ENCODE data around the gene GSG1L. TPM values are rescaled to one million over a fixed set of nuclear protein-coding genes. Genes with fewer than 3 reads are reported as not detected.

The GSG1L gene
- total and polyA plus RNA-seq, 5 donors: 29.5 to 44.8 (median 33.4) TPM

DNA sequence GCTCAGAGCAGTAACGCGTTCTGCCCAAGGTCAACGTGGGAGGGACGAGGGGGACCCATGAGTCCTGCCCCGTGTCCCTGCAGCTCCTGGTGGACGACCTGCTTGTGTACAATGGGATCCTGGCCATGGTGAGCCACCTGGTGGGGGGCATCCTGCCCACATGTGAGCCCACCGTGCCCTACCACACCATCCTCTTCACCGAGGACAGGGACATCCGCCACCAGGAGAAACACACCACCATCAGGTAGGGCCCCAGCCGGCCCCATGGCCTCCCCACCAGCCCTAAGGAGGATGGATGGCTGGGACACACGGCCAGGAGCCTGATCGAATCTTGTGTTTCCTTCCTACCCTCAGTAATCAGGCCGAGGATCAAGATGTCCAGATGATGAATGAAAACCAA, 286.0 kb downstream of the GSG1L start:
- H3K27me3 ChIP-seq (ENCODE audit: control insufficient read depth, insufficient read depth): no peaks in the 10 kb centered on the region
- intact Hi-C loops (cut with DNase I): no loop called here
- no peaks in the 10 kb centered on the region for H3K9me3 ChIP-seq (ENCODE audit: control insufficient read depth, low read length)
- DNase-seq (no peak), ATAC-seq (no peak)
- no peaks in the 10 kb centered on the region for H3K4me1 ChIP-seq (ENCODE audit: control insufficient read depth, insufficient read depth, low read length)
- H3K4me3 ChIP-seq (ENCODE audit: low read length): no peak overlapping the region
- H3K27ac ChIP-seq (ENCODE audit: low read length): no peak overlapping the region
- 86% methylated on average over 13 of the region's 13 CpGs for WGBS

DNA sequence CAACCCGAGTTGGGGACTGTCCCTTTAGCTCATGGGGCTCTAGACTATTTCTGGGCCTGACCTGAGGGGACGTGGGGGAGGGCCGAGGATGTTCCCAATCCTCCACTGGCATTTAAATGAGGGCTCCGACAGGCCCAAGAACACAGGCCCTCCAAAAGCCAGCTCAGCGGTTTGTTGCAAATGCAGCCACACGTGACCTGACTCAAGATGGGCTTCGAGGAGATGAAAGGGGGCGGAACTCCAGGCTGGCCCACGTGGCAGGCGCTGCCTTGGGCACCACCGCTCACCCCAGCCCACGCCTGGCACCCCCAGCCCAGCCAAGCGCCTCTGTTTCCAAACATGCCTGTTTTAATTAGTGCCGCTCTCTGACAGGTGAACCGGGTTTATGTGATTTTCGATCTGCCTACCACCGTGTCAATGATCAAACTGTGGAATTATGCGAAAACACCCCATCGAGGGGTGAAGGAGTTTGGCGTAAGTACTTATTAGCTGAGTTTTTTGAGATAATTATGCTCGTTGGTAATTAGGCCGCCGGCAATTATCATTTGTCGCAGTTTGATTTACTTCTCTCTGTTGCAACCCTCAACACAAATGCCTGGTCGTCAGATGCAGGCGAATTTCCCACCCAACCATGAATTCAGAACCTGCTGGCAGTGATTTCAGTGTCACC, 286.8 kb downstream of the GSG1L start:
- no peak for DNase-seq

DNA sequence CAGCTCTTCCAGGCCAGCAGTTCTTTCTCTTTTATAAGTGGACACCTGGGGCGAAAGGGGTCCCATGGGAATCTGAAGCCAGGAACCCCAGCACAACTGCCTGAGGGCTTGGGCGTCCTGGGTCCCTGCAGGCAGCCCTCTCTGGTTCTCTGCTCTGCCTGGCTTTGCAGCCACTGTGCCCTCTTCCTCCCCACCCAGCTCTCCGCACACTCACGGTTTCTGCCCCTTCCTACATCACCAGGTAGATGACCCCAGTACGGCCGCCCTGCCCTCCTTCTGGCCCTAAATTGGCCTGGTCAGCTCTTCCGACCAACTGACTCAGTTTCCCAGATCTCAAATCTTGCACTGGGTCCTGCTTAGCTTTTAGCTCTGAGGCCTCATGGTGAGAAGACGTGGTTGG, 288.3 kb downstream of the GSG1L start:
- Histone ChIP-seq H3K27ac (ENCODE audit: low read length) (no peak overlapping the region), H3K27me3 (ENCODE audit: control insufficient read depth, insufficient read depth) (no peaks in the 10 kb centered on the region), H3K4me3 (ENCODE audit: low read length) (no peak overlapping the region), H3K4me1 (ENCODE audit: control insufficient read depth, insufficient read depth, low read length) (no peaks in the 10 kb centered on the region), H3K9me3 (ENCODE audit: control insufficient read depth, low read length) (no peaks in the 10 kb centered on the region)
- ATAC-seq (no peak), DNase-seq (no peak)
- intact Hi-C loops (cut with DNase I): no loop called here
- 95% methylated on average over 8 of the region's 8 CpGs for WGBS

More for the DNA sequence above, 286.8 kb downstream of the GSG1L start:
- H3K4me1 ChIP-seq (ENCODE audit: control insufficient read depth, insufficient read depth, low read length): no peaks in the 10 kb centered on the region
- no peak overlapping the region for H3K4me3 ChIP-seq (ENCODE audit: low read length)
- H3K27ac ChIP-seq (ENCODE audit: low read length): no peak overlapping the region
- WGBS: 87% methylated on average over 26 of the region's 26 CpGs
- H3K27me3 ChIP-seq (ENCODE audit: control insufficient read depth, insufficient read depth): no peaks in the 10 kb centered on the region
- intact Hi-C loops (cut with DNase I): no loop called here
- H3K9me3 ChIP-seq (ENCODE audit: control insufficient read depth, low read length): no peaks in the 10 kb centered on the region
- ATAC-seq: no peak

DNA sequence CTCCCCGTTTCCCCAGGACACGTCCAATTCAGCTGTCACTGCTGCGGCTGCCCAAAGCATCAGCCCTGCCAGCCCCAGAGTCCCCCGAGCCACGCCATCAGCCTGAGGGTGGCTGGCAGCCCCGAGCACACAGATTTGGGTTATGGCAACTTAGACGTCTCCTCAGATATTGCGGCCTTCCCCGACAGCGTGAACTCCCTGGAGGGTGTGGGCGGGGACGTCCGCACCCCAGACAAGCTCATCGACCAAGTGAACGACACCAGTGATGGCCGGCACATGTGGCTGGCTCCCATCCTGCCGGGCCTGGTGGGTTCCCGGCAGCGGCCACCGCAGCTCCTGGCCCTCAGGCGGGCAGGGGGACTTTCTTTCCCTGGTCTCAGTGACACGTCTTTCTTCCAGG, 288.7 kb downstream of the GSG1L start:
- H3K4me1 ChIP-seq (ENCODE audit: control insufficient read depth, insufficient read depth, low read length): no peaks in the 10 kb centered on the region
- ATAC-seq (no peak), DNase-seq (no peak)
- H3K27me3 ChIP-seq (ENCODE audit: control insufficient read depth, insufficient read depth): no peaks in the 10 kb centered on the region
- H3K4me3 ChIP-seq (ENCODE audit: low read length): no peak overlapping the region
- no peaks in the 10 kb centered on the region for H3K9me3 ChIP-seq (ENCODE audit: control insufficient read depth, low read length)
- H3K27ac ChIP-seq (ENCODE audit: low read length): no peak overlapping the region
- intact Hi-C loops (cut with DNase I): no loop called here
- 88% methylated on average over 22 of the region's 22 CpGs for WGBS

DNA sequence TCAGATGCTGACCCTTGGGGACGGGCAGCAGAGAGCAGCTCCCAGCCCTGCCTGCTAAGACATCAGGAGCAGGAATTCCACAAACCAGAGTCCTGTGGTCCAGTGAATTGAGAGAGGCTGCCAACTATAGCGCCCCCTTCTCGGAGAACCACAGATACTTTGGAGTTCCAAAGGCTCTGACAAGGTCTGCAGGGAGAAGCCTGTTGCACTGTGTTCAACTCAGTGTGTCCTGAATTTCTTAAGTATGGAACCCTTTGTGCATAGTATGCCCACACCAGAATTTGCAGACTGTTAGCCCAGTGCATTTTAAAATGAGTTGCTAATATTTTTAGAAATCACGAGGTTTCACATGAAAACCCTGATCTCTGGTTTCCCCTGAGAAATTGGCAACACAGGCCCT, 290.2 kb downstream of the GSG1L start:
- no peaks in the 10 kb centered on the region for H3K4me1 ChIP-seq (ENCODE audit: control insufficient read depth, insufficient read depth, low read length)
- H3K27me3 ChIP-seq (ENCODE audit: control insufficient read depth, insufficient read depth): no peaks in the 10 kb centered on the region
- H3K27ac ChIP-seq (ENCODE audit: low read length): no peak overlapping the region
- no peaks in the 10 kb centered on the region for H3K9me3 ChIP-seq (ENCODE audit: control insufficient read depth, low read length)
- 95% methylated on average over 4 of the region's 4 CpGs for WGBS
- intact Hi-C loops (cut with DNase I): no loop called here
- H3K4me3 ChIP-seq (ENCODE audit: low read length): no peak overlapping the region
- DNase-seq: no peak
- no peak for ATAC-seq

DNA sequence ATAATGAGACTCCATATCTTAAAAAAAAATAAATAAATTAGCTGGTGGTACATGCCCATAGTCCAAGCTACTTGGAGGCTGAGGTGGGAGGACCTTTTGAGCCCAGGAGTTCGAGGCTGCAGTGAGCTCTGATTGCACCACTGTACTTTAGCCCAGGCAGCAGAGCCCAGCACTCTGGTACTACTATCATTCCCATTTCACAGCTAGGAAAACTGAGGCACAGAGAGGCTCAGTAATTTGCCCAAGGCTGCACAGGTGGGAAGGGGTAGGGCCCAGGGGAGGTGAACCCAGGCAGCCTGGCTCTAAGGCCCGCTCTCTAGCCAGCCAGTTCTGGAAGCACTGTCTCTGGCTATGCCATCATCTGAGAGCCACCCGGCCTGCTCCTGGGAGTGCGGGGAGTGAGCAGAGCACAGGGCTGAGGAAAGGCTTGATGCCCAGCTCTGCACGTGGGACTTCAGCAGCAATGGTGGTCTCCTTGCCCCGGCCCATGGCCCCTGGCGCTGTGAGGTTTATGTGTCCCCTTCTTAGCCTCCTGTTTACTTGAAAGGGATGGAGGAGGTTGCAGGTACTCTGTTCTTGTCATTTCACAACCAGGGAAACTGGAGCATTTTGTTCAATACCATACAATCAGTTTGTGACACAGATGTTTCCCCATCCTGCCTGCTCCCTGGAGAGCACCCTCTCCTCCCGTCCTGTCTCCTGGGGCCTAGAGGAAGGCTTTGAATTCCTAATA, 291.3 kb downstream of the GSG1L start:
- intact Hi-C loops (cut with DNase I): no loop called here
- ATAC-seq (no peak), DNase-seq (no peak)
- no peak overlapping the region for H3K27ac ChIP-seq (ENCODE audit: low read length)
- H3K9me3 ChIP-seq (ENCODE audit: control insufficient read depth, low read length): no peaks in the 10 kb centered on the region
- H3K4me3 ChIP-seq (ENCODE audit: low read length): no peak overlapping the region
- no peaks in the 10 kb centered on the region for H3K27me3 ChIP-seq (ENCODE audit: control insufficient read depth, insufficient read depth)
- 82% methylated on average over 8 of the region's 8 CpGs for WGBS
- no peaks in the 10 kb centered on the region for H3K4me1 ChIP-seq (ENCODE audit: control insufficient read depth, insufficient read depth, low read length)

DNA sequence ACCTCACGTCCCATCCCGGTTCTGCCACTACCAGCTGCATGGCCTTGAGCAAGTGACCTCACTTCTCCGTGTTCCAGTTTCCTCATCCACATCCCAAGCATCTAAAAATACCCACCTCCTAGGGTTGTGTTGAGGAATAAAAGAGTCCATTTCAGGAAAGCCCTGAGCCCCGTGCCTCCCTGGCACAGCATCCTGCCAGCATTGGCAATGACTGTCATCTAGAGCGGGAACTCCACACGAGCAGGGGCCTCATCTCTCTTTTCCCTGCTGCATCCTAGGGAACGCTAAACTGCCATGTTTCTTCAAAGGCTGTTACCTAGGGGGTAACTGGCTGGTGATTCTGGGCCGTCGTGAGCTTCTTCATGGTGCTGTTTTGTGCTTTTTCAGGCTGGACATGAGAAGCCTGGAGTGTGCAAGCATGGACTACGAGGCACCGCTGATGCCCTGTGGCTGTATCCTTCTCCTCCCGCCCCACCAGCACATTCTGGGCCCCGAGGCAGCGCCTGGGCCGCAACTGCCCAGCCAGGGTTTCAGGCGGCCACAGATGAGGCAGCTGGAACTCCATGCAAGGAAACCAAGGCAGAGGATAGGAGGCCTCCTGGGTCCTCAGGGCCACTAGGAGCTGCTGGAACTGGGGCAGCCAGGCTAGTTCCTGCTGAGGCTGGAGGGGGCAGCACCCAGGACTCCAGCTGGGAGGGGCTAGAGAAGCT, 292.2 kb downstream of the GSG1L start:
- ATAC-seq: no peak
- H3K27ac ChIP-seq (ENCODE audit: low read length): no peak overlapping the region

DNA sequence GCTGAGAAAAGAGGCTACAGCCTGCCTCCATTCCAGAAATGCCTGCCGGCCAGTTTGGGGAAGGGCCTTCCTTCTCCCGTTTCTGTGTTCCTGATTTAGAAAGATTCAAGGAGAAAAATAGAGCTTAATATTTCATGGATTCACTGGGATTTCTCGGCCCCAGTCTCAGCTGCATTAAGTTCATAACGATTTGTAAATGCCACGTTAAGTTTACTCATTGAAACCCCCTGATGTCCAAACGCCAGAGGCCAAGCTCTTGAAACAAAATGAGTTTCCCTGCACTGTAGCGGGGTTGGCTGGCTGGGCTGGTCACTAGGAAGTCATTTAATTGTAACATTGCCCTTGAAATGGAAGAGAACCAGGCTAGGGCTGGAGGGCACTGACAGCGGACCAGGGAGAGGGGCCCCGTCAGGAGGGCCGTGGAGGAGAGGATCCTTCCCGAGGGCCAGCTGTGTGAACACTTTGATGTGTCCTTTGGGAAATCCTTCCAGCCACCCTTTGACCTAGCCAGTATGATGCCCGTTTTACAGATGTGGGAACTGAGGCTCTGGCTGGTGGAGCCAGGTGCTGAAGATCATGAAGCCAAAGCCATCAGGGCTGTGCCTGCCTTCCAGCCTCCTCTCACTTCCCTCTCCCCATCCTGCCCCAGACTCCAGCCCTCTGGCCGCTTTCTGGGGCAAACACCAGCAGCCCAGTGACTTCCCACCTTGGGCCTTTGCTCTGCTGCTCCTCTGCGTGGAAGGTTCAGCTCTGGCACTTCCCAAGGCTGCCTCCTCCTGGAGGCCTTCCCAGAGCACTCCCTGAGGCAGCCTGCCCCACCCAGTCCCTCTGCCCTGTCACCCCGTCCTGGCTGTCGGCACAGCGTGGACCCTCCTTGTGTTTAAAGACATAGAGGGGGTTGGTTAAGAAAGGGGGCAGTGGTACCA, 293.0 kb downstream of the GSG1L start:
- Histone ChIP-seq H3K4me1 (ENCODE audit: control insufficient read depth, insufficient read depth, low read length) (no peaks in the 10 kb centered on the region), H3K4me3 (ENCODE audit: low read length) (no peak overlapping the region), H3K27ac (ENCODE audit: low read length) (no peak overlapping the region), H3K9me3 (ENCODE audit: control insufficient read depth, low read length) (no peaks in the 10 kb centered on the region), H3K27me3 (ENCODE audit: control insufficient read depth, insufficient read depth) (no peaks in the 10 kb centered on the region)
- intact Hi-C loops (cut with DNase I): no loop called here
- DNase-seq: peak in 1 of 3 donors; percentile 8
- ATAC-seq: no peak
- 87% methylated on average over 17 of the region's 17 CpGs for WGBS

More for the DNA sequence above, 292.2 kb downstream of the GSG1L start:
- H3K9me3 ChIP-seq (ENCODE audit: control insufficient read depth, low read length): no peaks in the 10 kb centered on the region
- no peak for DNase-seq
- no peaks in the 10 kb centered on the region for H3K27me3 ChIP-seq (ENCODE audit: control insufficient read depth, insufficient read depth)
- intact Hi-C loops (cut with DNase I): no loop called here
- no peaks in the 10 kb centered on the region for H3K4me1 ChIP-seq (ENCODE audit: control insufficient read depth, insufficient read depth, low read length)
- 88% methylated on average over 16 of the region's 16 CpGs for WGBS
- no peak overlapping the region for H3K4me3 ChIP-seq (ENCODE audit: low read length)

DNA sequence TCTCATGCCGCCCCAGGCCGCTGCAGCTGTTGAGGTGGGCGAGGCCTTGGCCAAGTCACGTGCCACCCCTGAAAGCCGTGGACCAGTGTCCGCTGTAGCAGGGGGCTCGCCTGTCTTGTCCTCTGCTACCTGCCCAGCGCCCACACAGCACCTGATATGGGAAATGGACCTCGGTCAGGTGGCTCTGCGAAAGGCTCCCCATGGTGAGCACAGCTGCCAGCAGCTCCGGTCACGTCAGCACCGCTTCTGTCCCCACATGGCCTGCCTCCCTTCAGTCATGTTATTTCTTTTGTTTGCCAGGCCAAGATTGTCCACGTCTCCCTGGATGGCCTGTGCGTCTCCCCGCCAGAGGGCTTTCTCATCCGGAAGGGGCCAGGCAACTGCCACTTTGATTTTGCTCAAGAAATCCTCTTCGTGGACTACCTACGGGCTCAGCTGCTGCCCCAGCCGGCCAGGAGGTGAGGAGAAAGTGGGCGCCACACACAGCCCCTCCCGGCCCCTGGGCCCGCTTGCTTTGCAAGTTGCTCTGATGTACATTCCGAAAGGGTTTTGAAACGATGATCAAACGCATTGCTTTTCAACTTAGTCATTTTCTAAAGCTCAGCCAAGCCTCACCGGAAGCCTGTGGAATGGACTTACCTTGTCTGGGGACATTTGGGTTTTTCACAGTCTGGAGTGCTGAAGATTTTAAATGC, 293.8 kb downstream of the GSG1L start:
- DNase-seq: peak in 1 of 3 donors; percentile 29
- intact Hi-C loops (cut with DNase I): no loop called here

DNA sequence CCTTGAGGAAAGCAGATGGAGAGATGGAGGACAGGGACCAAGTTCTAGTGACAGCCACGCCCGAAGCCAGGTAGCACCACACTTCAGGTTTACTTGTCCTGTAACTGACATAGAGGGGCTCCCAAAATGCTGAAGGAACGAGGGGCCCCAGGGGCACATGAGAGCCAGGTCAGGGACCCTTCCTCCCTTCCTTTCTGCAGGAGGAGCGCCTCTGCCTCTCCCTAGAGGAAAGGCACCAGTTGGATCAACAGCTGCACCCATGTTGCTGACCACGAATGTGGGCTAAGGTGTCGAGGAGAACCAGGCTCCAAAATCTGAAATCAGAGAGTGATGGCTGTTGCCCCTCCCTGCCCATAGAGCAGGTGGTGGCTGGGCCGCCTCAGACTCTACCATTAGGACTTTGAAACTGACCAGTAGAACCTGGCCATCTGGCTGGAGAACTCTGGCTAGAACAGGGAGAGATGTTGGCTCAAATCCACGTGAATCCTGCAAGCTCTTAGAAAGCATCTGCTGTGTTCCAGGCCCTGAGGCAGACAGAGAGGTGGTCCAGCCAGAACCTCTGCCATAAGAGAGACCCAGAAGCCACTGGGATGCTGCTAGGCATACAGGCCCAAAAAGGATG, 294.8 kb downstream of the GSG1L start:
- DNase-seq (peak in 1 of 3 donors; percentile 25), ATAC-seq (no peak)
- H3K27me3 ChIP-seq (ENCODE audit: control insufficient read depth, insufficient read depth): no peaks in the 10 kb centered on the region
- no peaks in the 10 kb centered on the region for H3K4me1 ChIP-seq (ENCODE audit: control insufficient read depth, insufficient read depth, low read length)
- H3K4me3 ChIP-seq (ENCODE audit: low read length): no peak overlapping the region
- H3K9me3 ChIP-seq (ENCODE audit: control insufficient read depth, low read length): no peaks in the 10 kb centered on the region
- no peak overlapping the region for H3K27ac ChIP-seq (ENCODE audit: low read length)
- 89% methylated on average over 8 of the region's 8 CpGs for WGBS
- intact Hi-C loops (cut with DNase I): no loop called here

More for the DNA sequence above, 293.8 kb downstream of the GSG1L start:
- no peak for ATAC-seq
- Histone ChIP-seq H3K9me3 (ENCODE audit: control insufficient read depth, low read length) (no peaks in the 10 kb centered on the region), H3K27me3 (ENCODE audit: control insufficient read depth, insufficient read depth) (no peaks in the 10 kb centered on the region), H3K4me3 (ENCODE audit: low read length) (no peak overlapping the region), H3K4me1 (ENCODE audit: control insufficient read depth, insufficient read depth, low read length) (no peaks in the 10 kb centered on the region), H3K27ac (ENCODE audit: low read length) (no peak overlapping the region)
- 86% methylated on average over 27 of the region's 27 CpGs for WGBS

Data from right cardiac atrium (tissue), 5 donors.